GM18498 (cell line): ENCODE results near the gene ZBED3.
"Not testable (repeated sequence)": the region's sequence is repeated elsewhere in the genome, so short reads cannot be mapped to it uniquely, and the experiment has no call there.

Source experiments
- ATAC-seq: cut with Tn5 transposase; IDR thresholded peaks from one replicate; pipeline ENCODE4 v1.9.1; 2021; ENCODE audit warnings: mild to moderate bottlenecking, moderate library complexity; ENCODE audit not compliant: unreplicated experiment

ZBED3 gene, protein sequence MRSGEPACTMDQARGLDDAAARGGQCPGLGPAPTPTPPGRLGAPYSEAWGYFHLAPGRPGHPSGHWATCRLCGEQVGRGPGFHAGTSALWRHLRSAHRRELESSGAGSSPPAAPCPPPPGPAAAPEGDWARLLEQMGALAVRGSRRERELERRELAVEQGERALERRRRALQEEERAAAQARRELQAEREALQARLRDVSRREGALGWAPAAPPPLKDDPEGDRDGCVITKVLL

DNA sequence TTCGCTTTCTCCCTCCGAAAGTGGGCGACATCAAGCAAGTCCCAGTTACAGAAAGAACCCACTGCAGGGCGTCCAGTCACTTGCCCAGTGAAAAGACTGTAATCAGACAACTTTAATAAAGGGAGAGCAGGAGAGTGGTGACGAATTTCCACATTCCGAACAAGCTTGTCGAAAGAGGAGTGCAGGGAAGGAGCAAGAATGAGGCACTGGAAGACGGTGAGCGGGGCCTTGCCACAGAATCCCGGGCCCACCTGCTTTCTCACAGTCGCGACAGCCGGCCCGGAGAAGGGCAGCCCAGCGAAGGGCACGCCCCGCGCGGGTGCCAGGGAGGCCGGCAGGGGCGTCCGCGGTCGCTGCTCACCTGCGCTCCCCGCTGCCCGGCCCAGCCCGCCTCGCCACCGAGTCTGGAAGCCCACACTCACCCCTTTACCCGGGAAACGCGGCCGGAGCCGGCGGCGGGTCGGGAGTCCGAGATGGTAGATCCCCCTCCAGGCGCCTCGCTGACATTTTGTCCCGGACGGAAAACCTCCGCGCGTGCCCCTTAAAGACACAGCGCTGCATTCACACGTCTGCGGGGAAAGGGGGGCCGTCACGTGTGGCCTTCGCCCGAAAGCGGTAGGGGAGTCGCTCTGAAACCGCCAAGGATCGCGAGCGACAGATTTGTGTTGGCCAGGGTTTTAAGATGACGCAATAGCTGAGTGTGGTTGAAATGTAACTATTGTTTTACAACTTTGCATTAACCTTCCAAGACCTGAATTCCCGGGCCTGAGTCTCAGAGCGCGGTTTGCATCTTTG lies at the start of gene ZBED3:
ZBED3 (minus strand) TSS at position 597 of the 795 bp plus-strand sequence. CDS start 9,407 bp downstream, outside the sequence.
- ATAC-seq, result peak; percentile 82

DNA sequence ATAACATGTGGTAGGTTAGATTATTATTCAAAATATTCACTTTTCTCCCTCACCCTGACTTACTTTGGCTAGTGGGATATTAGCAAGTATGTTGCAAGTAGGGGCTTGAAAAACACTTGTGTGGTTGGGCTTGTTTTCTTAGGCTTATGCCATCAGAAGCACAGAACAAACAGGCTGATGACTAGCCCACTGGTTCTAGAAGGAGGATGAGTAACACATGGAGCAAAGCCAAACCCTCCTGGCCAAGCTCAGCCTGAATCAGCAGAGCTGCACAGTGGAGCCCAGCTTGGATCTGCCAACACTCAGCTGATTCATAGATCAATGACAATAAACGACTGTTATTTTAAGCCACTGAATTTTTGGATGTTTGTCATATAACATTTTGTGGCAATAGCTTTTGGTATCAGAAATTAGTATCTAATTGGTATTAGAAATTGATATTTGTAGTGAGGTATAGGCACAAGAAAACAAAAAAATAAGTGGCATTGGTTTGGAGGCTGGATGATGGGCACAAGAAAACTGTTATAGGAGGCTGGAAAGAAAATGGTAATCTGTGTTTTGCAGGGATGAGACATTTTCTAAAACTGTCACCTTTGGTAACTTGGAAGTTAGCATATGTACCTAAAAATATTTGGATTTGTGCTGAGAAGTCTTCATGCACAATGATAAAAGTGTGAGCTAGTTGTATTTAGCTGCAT lies 46.1 kb upstream of the ZBED3 start:
- no peak for ATAC-seq

DNA sequence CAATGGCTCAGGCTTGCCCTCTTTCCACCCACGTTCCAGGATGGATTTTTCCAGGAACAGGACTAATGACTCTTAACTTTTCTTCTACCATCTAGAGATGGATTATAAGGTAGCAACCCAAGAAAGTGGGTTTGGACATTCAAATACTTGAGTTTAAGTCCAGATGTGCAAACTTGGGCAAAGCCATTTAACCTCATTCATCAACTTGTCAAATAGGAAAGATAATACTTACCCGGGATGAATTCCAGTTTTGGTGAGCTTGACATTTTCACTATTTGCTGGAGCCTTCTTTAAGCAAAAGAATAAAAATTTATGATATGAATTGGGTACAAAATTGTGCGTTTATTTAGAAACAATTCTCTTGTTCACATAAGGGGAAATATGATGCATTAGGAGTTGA lies 44.3 kb upstream of the ZBED3 start:
- no peak for ATAC-seq

DNA sequence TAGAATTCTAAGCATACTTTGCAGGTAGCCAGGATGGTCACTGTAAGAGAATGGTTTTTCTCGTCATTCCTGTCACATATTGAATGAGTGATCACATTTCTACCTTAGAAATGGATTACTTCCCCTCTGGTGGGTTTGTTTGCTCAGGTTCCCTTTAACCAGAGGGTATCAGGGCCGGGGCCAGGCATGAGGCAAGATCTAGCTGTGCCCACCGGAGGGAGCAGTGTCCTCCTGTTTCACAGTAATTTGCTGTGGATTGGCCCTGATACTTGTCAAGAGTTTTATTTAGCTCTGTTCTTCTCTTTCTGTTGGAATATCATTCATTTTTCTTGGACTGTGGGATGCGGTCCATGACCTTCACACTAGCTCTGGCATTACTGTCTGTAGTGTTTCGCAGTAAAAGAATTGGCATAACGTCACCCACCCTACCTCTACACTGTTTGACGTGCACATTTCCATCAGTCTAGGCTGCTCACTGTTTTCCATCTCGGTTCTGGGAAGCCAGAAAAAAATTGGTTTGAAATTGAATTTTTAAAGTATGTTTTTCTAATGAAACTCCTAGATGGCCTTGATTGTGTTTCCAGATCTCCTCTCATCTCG lies 42.4 kb upstream of the ZBED3 start:
- no peak for ATAC-seq

DNA sequence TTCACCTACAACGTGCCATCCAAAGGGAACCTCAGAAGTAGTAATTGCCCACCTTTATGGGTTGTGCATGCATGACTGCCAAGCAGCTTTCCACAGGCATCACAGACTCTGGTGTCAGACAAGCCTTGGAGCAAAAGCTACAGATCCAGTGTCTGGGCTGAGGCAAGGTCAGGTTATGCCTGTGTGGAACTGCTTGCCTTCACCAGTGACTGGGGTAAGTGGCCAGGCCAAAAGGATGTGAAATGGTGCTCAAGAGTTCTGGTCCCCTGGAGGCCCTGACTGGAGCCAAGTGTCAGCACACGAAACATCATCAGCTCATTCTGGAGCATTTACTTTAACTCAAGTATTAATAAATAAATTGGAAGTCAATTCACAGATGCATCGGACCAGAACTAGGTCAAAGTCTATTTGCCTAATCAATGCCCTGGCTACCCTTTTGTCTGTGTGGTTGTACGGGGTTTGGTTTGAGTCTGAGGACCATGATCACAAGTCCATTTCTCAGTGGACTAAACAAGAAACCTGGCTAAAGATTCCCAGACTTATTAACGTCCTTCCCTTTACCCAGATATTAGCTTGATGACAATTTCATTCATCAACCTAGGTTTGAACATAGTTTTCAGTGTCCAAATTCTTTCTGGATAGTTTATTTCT lies 41.5 kb upstream of the ZBED3 start:
- no peak for ATAC-seq

DNA sequence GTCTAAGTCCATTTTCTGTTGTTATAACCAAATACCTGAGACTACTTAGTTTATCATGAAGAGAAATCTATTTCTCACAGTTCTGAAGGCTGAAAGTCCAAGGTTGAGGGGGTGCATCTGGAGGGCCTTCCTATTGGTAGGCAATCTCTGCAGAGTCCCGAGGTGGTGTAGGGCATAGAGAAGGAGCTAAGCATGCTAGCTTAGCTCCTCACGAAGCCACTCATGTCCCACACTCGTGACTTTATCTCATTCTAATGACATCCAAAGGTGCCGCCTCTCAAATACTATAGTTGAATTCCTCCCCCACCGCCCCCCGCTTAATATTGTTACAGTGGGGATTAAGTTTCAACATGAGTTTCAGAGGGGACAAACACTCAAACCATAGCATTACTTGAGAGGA lies 36.0 kb upstream of the ZBED3 start:
- ATAC-seq, result no peak

DNA sequence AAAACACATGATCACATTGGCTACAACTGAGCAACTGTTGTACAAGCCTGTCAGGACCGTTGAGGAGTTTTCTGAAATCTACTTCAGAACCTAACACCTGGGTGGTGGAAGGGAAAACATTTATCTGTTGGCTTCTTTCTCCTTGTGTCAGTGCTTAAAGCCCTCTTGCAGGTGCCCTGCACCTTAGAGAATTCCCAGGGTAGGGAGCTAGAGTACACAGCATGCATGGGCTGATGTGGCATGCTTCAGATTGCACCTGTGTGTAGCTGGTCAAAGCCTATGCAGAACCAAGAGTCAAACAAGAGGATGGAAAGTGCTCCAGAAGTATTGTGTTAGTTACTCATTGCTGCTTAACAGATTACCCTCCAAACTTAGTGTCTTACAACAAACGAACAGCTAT lies 33.6 kb upstream of the ZBED3 start:
- ATAC-seq, result no peak

DNA sequence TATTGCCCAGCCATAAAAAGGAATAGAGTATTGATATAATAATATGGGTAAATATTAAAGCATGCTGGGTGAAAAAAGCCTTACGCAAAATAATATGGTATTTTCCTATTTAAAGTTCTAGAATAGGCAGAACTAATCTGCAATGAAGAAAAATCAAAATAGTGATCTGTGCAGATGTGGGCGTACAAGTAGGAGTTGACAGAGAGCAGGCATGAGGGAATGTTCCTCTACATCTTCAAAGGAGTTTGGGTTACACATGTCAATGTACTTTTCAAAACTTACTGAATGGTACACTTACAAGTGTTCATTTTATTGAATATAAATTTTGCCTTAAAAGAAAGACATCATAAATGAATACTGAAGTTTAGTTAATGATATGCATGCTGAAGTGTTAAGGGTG lies 33.0 kb upstream of the ZBED3 start:
- ATAC-seq, result no peak

DNA sequence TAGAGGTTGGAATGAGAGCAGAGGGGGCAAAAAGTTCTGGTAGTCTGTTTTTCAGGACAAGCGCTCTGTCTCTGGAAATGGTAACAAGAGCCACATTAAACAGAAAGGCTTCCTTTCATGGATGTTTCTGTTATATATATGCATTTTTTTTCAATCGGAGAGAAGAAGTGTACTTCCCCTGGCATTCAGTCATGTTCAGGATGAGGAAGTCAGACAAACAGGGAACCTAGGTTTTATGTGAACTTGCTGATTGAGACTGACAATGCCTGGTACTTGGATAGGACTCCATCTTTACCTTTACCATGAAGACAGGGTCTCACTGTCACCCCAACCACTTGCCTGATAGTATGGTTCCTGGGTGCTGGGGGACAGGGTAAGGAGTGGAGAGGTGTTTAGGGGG lies 30.1 kb upstream of the ZBED3 start:
- no peak for ATAC-seq

DNA sequence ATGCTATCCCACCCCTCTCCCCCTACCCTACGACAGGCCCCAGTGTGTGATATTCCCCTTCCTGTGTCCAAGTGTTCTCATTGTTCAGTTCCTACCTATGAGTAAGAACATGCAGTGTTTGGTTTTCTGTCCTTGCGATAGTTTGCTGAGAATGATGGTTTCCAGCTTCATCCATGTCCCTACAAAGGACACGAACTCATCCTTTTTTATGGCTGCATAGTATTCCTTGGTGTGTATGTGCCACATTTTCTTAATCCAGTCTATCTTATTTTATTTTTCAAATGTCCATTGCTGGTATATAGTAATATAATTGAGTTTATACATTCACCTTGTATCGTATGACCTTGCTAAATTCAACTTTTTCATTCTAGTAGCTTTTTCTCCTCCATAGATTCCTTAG lies 19.9 kb upstream of the ZBED3 start:
- ATAC-seq, result not testable (repeated sequence)

DNA sequence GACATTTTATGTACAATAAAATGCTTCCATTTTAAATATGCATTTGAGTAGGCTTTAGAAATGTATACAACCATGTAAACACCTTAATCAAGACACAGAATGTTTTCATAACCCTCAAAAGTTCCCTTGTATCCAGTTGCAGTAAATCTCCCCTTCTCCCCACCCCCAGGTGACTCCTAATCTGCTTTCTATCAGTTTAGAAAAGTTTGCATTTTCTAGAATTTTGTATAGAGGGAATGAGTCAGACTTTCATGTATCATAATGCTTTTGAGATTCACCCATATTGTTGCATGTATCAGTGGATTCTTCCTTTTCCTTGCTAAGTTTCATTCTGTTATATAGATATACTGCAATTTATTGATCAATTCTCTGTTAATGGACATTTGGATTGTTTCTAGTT lies 17.7 kb upstream of the ZBED3 start:
- no peak for ATAC-seq

DNA sequence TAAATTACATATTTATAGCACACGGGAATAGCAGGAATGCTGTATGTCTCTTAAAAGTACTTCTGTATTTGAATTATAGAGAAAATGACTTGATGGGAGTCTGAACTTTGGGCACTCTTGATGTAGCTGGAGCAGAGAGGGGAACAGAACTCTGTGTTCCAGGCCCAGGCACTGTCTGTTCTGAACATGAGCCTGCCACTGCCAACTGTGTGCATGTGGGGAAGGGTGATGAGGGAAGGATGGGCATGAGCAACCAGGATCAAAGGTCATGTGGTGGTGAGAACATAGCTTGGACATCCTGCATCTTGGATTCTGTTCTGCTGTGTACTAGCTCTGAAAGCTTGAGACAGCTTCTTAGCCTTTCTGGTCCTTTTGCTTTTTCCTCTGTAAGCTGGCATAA lies 16.4 kb upstream of the ZBED3 start:
- no peak for ATAC-seq

DNA sequence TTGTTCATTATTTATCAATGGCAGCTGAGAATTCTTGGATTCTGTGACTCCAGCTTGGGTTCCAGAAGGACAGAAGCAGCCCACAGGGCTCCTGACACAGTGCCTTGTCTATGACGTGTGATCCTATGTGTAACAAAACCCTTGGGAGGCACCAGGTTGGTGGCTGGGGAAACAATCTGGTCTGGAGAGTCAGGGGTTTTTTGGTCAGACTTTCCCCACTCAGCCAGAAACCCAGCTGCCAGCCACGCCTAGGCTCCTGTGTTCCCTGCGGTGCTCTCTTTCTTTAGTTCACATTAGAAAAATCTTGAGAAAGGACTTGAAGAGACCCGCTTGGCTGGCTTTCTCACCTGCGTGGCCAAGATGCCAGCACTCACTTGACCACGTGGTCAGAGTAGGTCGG lies 15.5 kb upstream of the ZBED3 start:
- no peak for ATAC-seq

DNA sequence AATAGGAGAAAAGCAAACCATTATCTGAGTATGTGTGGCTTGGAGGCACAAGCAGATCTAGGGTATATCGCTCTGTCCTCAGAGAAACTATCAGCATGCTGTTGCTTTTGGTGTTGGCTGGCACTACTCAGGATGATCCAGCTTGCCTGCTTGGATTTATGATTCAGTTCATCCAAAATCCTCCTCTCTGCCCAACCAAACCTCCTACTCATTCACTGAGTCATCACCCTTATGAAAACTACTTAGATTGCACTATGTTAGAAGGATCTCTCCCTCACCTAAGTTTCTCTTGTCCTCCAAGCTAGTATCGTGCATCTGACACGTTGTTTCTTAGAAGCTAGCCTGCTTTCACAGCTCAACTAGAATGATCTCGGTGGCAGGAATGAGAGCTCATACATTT lies 14.2 kb upstream of the ZBED3 start:
- ATAC-seq, result no peak

DNA sequence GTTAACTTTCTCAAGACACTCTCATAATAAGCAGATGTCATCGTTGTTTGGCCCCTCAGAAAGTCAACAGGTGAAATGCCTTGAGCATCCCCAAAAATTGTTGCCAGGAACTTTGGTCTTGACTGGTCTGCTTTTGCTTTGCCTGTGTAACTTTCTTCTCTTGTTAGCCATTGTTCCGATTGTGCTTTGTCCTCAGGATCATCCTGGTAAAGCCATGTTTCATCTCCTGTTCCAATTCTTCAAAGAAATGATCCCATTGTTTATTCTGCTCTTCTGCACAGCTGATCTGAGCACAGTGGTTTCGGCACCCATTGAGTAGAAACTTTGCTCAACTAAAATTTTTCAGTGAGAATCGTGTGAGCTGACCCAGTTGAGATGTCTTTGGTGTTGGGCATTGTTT lies 8.1 kb upstream of the ZBED3 start:
- ATAC-seq, result no peak

DNA sequence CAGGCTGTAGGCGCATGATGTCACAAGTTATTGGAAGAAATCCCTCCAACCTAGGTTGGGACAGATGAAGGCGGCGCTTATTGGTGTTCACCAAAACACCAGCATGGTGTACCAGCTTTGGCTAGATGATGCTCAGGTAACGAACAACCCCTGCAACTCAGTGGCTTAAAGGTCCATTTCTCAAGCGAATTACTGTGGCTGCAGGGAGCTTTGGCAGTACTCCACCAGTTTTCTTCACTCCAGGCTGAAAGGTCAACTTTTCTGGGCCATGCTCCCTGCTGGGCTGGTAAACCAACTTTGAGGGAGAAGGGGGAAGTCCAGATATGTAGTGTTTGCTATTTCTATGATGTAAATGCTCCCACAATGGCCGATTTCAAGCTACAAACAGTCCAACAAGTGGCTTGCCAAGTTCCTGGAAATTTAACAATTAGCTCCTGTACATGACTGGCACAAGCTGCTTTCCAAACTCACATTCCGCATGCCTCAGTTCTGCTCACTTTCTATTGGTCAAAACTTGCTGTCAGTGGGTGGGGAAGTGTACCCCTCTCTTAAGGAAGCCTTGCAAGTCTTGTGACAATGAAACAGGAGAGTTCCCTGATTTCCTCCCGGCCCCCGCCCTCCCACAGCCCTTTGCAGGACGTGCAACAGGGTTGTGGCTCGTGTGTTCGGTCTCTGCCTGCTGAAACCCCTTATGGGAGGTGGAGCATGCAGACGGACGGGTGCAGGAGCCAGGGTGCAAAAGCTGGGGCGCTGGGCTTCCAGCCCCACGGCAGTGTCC lies 588 bp upstream of the ZBED3 start:
- no peak for ATAC-seq

DNA sequence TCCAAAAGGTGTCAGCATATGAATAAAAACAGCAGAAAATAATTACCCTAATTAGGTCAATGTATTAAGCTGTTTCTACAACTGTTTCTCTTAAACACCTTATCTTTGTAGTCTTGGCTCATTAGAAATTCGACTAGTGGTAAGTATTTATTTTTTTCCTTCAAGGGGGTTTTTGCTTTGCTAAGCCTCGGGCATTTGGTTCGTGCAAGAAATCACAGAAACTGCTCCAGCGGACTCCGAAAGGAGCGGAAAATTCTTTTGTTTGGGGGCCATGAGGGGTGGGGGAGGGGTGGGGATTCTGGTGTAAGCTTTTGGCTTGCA lies 757 bp downstream of the ZBED3 start:
- ATAC-seq, result no peak

DNA sequence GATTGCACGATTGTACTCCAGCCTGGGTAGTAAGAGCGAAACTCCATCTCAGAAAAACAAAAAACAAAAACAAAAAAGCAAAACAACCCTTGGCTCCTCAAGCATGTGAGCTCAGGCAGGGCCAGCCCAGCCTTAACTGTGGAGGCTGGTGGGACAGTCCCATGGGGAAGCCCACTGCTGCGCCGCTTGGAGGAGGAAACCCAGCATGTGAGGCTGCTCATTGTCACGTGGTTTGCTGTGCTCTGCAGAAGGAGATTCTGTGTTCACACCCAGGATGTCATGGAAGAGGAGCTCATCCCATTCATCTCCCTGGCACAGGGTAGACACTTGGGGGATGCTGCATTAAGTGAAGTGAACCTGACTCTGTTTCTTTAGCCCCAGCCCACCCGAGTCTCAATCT lies 4.0 kb downstream of the ZBED3 start:
- no peak for ATAC-seq

DNA sequence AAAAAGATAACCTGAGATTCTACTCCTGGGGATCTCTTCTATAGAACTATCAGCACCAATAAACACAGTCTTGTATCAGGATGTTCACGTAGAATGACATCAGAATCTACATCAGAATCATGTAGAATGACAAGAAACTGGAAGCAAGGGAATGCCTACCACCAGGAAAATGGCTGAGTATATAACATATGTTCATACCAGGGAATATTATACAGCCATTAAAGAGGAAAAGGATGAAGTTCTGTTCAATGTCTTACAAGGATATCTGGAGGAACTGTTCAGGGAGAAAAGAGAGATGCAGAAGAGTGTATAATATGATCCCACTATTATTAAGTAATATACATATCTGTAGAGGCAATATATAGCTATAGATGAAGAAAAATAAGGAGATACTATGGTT lies 4.8 kb downstream of the ZBED3 start:
- ATAC-seq, result no peak

DNA sequence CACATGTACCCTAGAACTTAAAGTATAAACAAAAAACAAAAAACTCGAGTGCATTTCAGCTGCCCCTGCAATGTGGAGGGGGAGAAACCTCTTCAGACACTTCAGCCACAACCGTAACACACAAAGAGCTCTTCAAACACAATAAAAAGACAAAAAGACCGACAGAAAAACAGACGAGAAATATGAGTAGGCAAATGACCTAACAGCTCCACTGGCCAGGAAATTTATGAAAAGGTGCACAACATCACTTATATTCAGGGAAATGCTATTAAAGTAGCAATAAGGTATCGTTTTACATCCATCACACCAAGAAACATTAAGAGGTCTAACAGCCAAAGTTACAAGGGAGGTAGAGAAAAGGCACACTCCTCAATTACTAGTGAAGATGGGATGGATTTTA lies 6.2 kb downstream of the ZBED3 start:
- ATAC-seq, result no peak

DNA sequence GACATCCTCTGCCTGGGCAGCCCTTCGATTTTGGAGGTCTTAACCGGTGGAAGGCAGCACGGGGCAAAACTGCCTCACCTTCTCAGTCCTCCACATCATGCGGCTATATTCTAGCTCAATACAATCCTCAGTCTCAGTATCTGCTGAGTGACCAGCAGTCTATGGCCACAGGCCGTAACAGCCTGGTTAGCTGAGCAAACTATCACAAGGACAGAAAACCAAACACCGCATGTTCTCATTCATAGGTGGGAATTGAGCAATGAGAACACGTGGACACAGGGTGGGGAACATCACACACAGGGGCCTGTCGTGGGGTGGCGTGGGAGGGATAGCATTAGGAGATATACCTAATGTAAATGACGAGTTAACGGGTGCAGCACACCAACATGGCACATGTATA lies 6.6 kb downstream of the ZBED3 start:
- ATAC-seq, result not testable (repeated sequence)
